Diencephalon (tissue), 1 donor: ENCODE results near the gene TIA1. TPM values are rescaled to one million over a fixed set of nuclear protein-coding genes. Genes with fewer than 3 reads are reported as not detected.

Experiments used
- small RNA-seq: library from RNA; depleted of rRNA; stranded (forward); fragments of <200 nt; gene quantifications from one replicate; pipeline ENCODE3, GENCODE V24; 2014
- total RNA-seq: library from RNA; depleted of rRNA; stranded (reverse); fragments of >200 nt; gene quantifications from one replicate; pipeline ENCODE4 v1.2.3, GENCODE V29; 2014

The TIA1 gene, protein sequence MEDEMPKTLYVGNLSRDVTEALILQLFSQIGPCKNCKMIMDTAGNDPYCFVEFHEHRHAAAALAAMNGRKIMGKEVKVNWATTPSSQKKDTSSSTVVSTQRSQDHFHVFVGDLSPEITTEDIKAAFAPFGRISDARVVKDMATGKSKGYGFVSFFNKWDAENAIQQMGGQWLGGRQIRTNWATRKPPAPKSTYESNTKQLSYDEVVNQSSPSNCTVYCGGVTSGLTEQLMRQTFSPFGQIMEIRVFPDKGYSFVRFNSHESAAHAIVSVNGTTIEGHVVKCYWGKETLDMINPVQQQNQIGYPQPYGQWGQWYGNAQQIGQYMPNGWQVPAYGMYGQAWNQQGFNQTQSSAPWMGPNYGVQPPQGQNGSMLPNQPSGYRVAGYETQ
- total RNA-seq, result 235 TPM

DNA sequence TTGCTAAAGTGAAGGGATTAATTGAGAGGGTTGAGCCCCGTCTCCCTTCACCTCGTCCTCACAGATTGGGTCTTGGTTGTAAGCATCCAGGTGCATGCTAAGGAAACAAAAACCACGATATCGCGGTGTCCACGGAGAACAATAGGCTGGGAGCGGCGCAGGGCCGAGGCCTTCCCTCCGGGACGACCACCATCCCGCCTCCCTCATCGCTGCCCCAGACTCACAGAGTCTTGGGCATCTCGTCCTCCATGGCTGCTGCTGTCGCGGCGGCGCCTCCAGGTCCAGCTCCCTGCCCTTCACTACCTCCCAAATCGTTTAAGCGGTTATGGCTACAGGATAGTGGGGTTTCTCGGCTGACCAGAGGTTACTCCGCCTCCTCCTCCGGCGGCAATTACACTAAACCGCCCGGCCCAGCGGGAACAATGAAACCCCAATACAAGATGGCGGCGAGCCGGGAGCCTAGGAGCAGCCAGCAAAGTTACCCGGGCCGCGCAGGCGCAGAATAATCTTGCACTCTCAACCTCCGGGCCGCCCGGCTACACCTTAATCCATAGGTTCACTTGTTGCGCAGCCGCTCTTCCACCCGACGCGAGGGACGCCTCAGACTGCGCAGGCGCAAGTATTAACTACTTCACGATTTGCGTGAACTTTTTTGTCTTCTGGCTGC is at the start of gene TIA1:
TIA1 (minus strand) TSS at position 448 of the 667 bp plus-strand sequence; CDS start at position 250, 198 bp downstream.

DNA sequence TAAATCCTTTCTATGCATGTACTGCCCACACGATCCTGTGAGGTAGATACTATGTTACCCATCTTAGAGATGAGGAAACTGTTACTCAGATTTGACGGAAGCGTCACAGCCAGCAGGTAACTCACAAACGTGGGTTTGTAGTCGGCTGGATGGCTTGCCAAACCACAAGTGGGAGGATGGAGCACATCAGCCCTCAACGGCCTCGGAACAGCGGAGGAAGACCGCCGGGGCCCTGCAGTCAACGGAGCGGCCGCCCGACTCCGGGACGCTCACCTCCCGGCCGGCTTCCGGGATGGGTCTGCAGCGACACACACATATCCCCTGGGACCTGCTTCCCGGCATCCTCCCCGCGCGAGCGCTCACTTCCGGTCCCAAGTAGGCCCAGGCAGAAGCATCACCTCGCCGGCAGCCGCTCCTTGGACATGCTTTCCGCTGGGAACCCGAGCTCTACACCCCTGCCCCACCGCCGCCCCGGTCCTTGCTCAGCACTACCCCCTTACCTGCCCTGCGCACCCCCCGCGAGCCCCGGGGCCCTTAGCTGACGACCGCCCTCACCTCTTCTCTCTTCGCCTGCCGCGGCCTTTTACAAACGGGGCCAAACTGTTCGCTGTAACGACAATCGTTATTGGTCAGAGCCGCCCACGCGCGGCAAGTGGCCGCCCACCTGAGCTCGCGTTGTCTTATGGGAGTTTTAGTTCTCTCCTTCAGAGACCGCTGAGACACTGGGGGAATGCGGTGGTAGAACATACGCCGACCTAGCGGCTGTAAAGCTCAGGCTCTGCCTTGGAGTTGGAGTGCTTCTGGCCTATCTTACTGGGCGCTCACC is 57.8 kb downstream of the TIA1 start, which contains the start of gene C2orf42:
C2orf42 (minus strand) TSS at position 602 of the 826 bp plus-strand sequence. CDS start 9,034 bp downstream, outside the sequence.

Small RNAs within 50 kb of the gene (small RNA-seq; reads per million reads assigned to genes)
- gene AC016700.2, result not detected
- not detected for gene MIR1285-2

Other genes starting within 250 kb of the TIA1 start
- gene PCBP1, start 161.2 kb downstream of the TIA1 start, total RNA-seq, result 43.1 TPM
- gene C2orf42, start 57.6 kb downstream of the TIA1 start, total RNA-seq, result 30.7 TPM
- 103 TPM for gene PCYOX1, start 9.5 kb upstream of the TIA1 start, total RNA-seq
- gene SNRPG, start 45.1 kb upstream of the TIA1 start, total RNA-seq, result 90.9 TPM
- gene FAM136A, start 53.4 kb upstream of the TIA1 start, total RNA-seq, result 36.4 TPM